ENCODE data around the gene PARD3B. TPM values are rescaled to one million over a fixed set of nuclear protein-coding genes. Genes with fewer than 3 reads are reported as not detected.

PARD3B gene
- total RNA-seq, 1 experiment from 2014 or later: 3.6 TPM

DNA sequence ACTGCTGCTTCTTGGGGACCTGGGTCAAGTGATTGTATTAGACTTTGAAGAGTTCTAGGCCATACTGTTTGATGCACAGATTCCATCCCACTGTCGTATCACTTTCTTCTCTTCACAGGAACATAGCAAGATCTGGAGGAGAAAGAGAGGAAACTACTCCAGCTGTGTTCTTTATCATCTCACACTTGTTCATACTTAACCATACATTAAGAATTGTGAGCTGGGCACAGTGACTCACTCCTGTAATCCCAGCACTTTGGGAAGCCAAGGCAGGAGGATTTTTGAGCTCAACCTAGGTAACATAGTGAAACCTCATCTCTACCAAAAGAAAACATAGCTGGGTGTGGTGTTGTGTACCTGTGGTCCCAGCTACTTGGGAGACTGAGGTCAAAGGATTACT lies 111.7 kb downstream of the PARD3B start:
- DNase-seq (ENCODE audit: low read depth, low spot score): no peak
- no peak overlapping the region for H3K27ac ChIP-seq (ENCODE audit: low read length)
- no peaks in the 10 kb centered on the region for H3K27me3 ChIP-seq (ENCODE audit: control insufficient read depth, insufficient read depth, low read length)
- no peaks in the 10 kb centered on the region for H3K9me3 ChIP-seq (ENCODE audit: control insufficient read depth, insufficient read depth, low read depth, low read length)
- H3K36me3 ChIP-seq (ENCODE audit: control insufficient read depth, insufficient read depth, low read length): no peaks in the 10 kb centered on the region
- intact Hi-C loops (cut with micrococcal nuclease; ENCODE audit: unreplicated experiment): no loop called here
- no peaks in the 10 kb centered on the region for H3K4me1 ChIP-seq (ENCODE audit: control insufficient read depth, insufficient read depth, low read length)
- ChIA-PET CTCF (interaction anchor here (0.6 kb wide), 1 partner anchor 1290 kb away, joined by 6 read pairs; no protein-coding TSS in a partner anchor), POLR2A (no interaction called here)
- in situ Hi-C loops (cut with HindIII; ENCODE audit: low pct_unique_long_range_greater_than_20kb, low sequenced_read_pairs): no loop called here
- no TSS peak for BruUV-seq (replicated peaks)
- no peak overlapping the region for H3K4me3 ChIP-seq (ENCODE audit: low read depth in 2 of 2, low read length in 2 of 2)
- ATAC-seq: no peak
- no peak for TF ChIP-seq TCF7L2 (IDR thresholded peaks at IDR 0.05; ENCODE audit: low read depth, low read length)
- no peak for TF ChIP-seq CTCF (IDR thresholded peaks at IDR 0.05)

DNA sequence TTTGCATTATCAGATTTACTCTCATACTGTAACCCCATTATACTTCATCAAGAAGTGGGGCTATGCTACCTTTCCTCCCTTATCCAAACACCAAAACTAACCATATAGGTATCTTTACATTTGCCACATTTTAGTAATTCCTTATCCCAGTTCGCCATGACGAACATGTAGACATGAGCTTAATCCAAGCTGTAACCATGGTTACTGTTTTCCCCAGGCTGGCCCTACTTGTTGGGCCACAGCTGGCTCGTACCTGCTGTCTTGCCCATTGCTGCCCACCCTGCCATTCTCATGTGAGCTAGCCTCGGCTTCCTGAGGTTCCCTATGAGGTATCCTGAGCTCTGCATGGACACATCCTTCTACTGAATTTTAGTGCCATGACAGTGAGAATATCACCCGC lies 117.7 kb downstream of the PARD3B start:
- DNase-seq (ENCODE audit: low read depth, low spot score) (no peak), ATAC-seq (no peak)
- ChIA-PET CTCF (no interaction called here), POLR2A (no interaction called here)
- no peaks in the 10 kb centered on the region for H3K36me3 ChIP-seq (ENCODE audit: control insufficient read depth, insufficient read depth, low read length)
- intact Hi-C loops (cut with micrococcal nuclease; ENCODE audit: unreplicated experiment): no loop called here
- in situ Hi-C loops (cut with HindIII; ENCODE audit: low pct_unique_long_range_greater_than_20kb, low sequenced_read_pairs): no loop called here
- H3K27ac ChIP-seq (ENCODE audit: low read length): no peak overlapping the region
- H3K4me1 ChIP-seq (ENCODE audit: control insufficient read depth, insufficient read depth, low read length): no peaks in the 10 kb centered on the region
- no TSS peak for BruUV-seq (replicated peaks)
- no peaks in the 10 kb centered on the region for H3K9me3 ChIP-seq (ENCODE audit: control insufficient read depth, insufficient read depth, low read depth, low read length)
- no peak overlapping the region for H3K4me3 ChIP-seq (ENCODE audit: low read depth in 2 of 2, low read length in 2 of 2)
- TF ChIP-seq POLR2AphosphoS5 (IDR thresholded peaks at IDR 0.05; ENCODE audit: low read depth, low read length): no peak
- no peak for TF ChIP-seq CTCF (IDR thresholded peaks at IDR 0.05)
- H3K27me3 ChIP-seq (ENCODE audit: control insufficient read depth, insufficient read depth, low read length): no peaks in the 10 kb centered on the region

- H3K4me3 ChIP-seq (ENCODE audit: low read depth in 2 of 2, low read length in 2 of 2): no peak overlapping the region
- DNase-seq (ENCODE audit: low read depth, low spot score) (no peak), ATAC-seq (no peak)
- H3K4me1 ChIP-seq (ENCODE audit: control insufficient read depth, insufficient read depth, low read length): no peaks in the 10 kb centered on the region
- ChIA-PET POLR2A (no interaction called here), CTCF (no interaction called here)
- in situ Hi-C loops (cut with HindIII; ENCODE audit: low pct_unique_long_range_greater_than_20kb, low sequenced_read_pairs): no loop called here
- no peaks in the 10 kb centered on the region for H3K36me3 ChIP-seq (ENCODE audit: control insufficient read depth, insufficient read depth, low read length)
- H3K27ac ChIP-seq (ENCODE audit: low read length): no peak overlapping the region
- TF ChIP-seq TCF7L2 (IDR thresholded peaks at IDR 0.05; ENCODE audit: low read depth, low read length) (no peak), CTCF (IDR thresholded peaks at IDR 0.05) (no peak), SIN3A (IDR thresholded peaks at IDR 0.05; ENCODE audit: borderline replicate concordance, insufficient read depth, low read depth, low read length) (no peak), REST (IDR thresholded peaks at IDR 0.05; ENCODE audit: insufficient read depth in 1 of 2, low read depth in 2 of 2, low read length in 1 of 2) (no peak), POLR2AphosphoS5 (IDR thresholded peaks at IDR 0.05; ENCODE audit: low read depth, low read length) (no peak)
- intact Hi-C loops (cut with micrococcal nuclease; ENCODE audit: unreplicated experiment): no loop called here
- H3K9me3 ChIP-seq (ENCODE audit: control insufficient read depth, insufficient read depth, low read depth, low read length): no peaks in the 10 kb centered on the region
- no TSS peak for BruUV-seq (replicated peaks)
- no peaks in the 10 kb centered on the region for H3K27me3 ChIP-seq (ENCODE audit: control insufficient read depth, insufficient read depth, low read length)
These were observed 118.6 kb downstream of the PARD3B start for GRCh38 chr2:204663816-204664425.

All from Panc1 (cell line).